ENCODE data around the gene CRLF3. TPM values are rescaled to one million over a fixed set of nuclear protein-coding genes. Genes with fewer than 3 reads are reported as not detected.

The CRLF3 gene
- total and polyA plus RNA-seq, 7 donors = 3.2 to 6.4 (median 4.2) TPM

DNA sequence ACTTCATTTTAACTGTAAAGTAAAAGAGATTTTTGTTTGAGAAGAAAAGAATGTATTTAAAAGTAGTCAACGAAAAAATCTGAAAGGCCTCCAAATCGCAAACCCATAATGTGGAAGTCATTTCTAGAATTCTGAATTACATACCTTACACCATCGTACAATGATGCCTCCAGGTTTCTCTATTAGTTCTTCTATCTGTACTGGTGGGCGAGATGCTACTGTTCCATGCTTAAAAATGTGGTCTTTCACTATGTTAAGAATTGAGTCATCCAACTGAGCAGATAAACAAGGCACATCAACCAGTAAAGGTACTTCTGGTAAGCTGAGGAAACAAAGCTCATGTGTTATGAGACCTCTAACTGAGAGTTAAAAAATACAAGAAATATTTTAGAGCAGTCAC lies 28.5 kb downstream of the CRLF3 start:
- H3K36me3 ChIP-seq (ENCODE audit: insufficient read depth in 1 of 2, low read depth in 1 of 2) = peaks cover 3 to 81% of the 10 kb centered on the region in 2 donors
- no peaks in the 10 kb centered on the region for H3K27me3 ChIP-seq (ENCODE audit: insufficient read depth in 3 of 3, low read length in 2 of 3)
- 93 to 97% (median 97%) methylated on average over 4 of the region's 4 CpGs for WGBS, 3 donors
- intact Hi-C loops (cut with DNase I) = no loop called here
- no peaks in the 10 kb centered on the region for H3K4me1 ChIP-seq
- no peak overlapping the region for H3K27ac ChIP-seq
- no peak overlapping the region for H3K4me3 ChIP-seq
- no peaks in the 10 kb centered on the region for H3K9me3 ChIP-seq
- TF ChIP-seq, protein P1, sequence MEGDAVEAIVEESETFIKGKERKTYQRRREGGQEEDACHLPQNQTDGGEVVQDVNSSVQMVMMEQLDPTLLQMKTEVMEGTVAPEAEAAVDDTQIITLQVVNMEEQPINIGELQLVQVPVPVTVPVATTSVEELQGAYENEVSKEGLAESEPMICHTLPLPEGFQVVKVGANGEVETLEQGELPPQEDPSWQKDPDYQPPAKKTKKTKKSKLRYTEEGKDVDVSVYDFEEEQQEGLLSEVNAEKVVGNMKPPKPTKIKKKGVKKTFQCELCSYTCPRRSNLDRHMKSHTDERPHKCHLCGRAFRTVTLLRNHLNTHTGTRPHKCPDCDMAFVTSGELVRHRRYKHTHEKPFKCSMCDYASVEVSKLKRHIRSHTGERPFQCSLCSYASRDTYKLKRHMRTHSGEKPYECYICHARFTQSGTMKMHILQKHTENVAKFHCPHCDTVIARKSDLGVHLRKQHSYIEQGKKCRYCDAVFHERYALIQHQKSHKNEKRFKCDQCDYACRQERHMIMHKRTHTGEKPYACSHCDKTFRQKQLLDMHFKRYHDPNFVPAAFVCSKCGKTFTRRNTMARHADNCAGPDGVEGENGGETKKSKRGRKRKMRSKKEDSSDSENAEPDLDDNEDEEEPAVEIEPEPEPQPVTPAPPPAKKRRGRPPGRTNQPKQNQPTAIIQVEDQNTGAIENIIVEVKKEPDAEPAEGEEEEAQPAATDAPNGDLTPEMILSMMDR (IDR thresholded peaks at IDR 0.05) = no peak
- ATAC-seq (no peak), DNase-seq (no peak)

DNA sequence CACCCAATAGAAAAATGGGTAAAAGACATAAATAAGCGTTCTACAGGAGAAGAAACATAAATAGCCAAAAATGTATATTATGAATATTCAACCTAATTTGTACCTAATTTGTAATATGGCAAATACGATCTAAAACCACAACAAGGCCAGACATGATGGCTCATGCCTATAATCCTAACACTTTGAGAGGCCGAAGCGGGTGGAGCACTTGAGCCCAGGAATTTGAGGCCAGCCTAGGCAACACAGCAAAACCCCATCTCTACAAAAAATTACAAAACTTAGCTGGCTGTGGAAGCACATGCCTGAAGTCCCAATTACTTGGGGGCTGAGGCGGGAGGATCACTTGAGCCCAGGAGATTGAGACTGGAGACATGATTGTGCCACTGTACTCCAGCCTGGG lies 30.1 kb downstream of the CRLF3 start:
- TF ChIP-seq, protein P1 (IDR thresholded peaks at IDR 0.05) = no peak
- 95 to 96% (median 95%) methylated on average over 5 of the region's 5 CpGs for WGBS, 3 donors
- no peaks in the 10 kb centered on the region for H3K4me1 ChIP-seq
- intact Hi-C loops (cut with DNase I) = no loop called here
- H3K9me3 ChIP-seq = no peaks in the 10 kb centered on the region
- ATAC-seq (no peak), DNase-seq (no peak)
- H3K36me3 ChIP-seq (ENCODE audit: insufficient read depth in 1 of 2, low read depth in 1 of 2) = peaks cover 3 to 82% of the 10 kb centered on the region in 2 donors
- H3K27ac ChIP-seq = no peak overlapping the region
- H3K27me3 ChIP-seq (ENCODE audit: insufficient read depth in 3 of 3, low read length in 2 of 3) = no peaks in the 10 kb centered on the region
- H3K4me3 ChIP-seq = no peak overlapping the region

DNA sequence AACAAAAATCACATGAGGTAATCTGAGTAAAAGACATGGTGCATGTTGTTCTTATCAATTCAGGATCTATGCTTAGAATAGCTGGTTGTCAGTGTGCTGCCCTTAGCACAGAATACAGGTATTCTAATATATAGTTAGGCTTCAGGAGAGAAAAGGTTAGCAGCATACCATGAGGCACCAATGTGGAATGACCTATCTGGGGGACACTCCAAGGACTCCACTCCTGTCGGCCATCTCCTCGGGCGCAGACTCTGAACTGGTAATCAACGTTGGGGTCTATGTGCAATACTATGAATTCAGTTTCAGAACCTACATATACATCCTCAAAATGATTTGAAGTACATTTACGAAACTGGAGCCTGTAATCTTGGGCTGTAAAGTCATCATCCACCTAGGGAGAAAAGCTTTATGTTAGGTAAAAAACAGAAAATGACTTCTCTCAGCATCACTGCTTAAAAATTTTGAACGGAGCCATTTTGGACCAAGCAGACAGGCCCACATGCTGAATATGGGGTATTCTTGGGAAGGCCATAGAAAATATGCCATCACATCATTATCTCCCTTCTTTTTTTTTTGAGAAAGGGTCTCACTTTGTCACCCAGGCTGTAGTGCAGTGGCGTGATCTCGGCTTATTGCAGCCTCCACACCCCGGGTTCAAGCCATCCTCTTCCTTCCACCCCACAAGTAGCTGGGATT lies 31.1 kb downstream of the CRLF3 start:
- TF ChIP-seq, protein P1 (IDR thresholded peaks at IDR 0.05) = no peak
- H3K4me3 ChIP-seq = no peak overlapping the region
- DNase-seq (no peak), ATAC-seq (no peak)
- WGBS, 3 donors = 89 to 92% (median 90%) methylated on average over 9 of the region's 9 CpGs
- no peaks in the 10 kb centered on the region for H3K4me1 ChIP-seq
- no peaks in the 10 kb centered on the region for H3K27me3 ChIP-seq (ENCODE audit: insufficient read depth in 3 of 3, low read length in 2 of 3)
- intact Hi-C loops (cut with DNase I) = no loop called here
- H3K36me3 ChIP-seq (ENCODE audit: insufficient read depth in 1 of 2, low read depth in 1 of 2) = peaks cover 3 to 89% of the 10 kb centered on the region in 2 donors
- H3K9me3 ChIP-seq = no peaks in the 10 kb centered on the region
- no peak overlapping the region for H3K27ac ChIP-seq

GRCh38 chr17:30790279-30790678 lies 34.2 kb downstream of the CRLF3 start:
- Histone ChIP-seq H3K9me3 (no peaks in the 10 kb centered on the region), H3K27ac (no peak overlapping the region), H3K36me3 (ENCODE audit: insufficient read depth in 1 of 2, low read depth in 1 of 2) (peaks cover 3 to 97% of the 10 kb centered on the region in 2 donors), H3K4me3 (no peak overlapping the region), H3K4me1 (no peaks in the 10 kb centered on the region), H3K27me3 (ENCODE audit: insufficient read depth in 3 of 3, low read length in 2 of 3) (no peaks in the 10 kb centered on the region)
- intact Hi-C loops (cut with DNase I) = no loop called here
- DNase-seq = no peak
- TF ChIP-seq, protein P1 (IDR thresholded peaks at IDR 0.05) = no peak
- ATAC-seq = no peak
- WGBS, 3 donors = 80 to 91% (median 83%) methylated on average over 2 of the region's 2 CpGs

DNA sequence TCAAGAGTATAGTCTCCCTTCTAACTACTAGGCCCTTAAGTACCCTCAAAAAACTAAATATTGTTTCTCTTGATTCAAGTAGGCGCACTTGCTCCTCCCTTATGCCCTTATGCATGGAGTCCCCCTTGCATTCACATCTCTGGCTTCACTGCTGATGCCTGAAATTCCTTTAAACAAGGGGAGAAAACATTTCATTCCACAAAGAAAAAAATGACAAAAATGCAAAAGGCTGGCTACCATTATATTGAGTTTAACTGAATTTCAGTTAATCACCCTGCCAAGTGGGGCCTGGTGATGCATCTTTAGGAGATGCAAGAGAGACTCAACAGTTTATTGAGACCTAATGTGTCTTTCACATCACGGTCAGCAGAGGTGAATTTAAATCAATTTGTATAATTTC lies 35.6 kb downstream of the CRLF3 start:
- no peaks in the 10 kb centered on the region for H3K27me3 ChIP-seq (ENCODE audit: insufficient read depth in 3 of 3, low read length in 2 of 3)
- DNase-seq = no peak
- ATAC-seq = no peak
- H3K36me3 ChIP-seq (ENCODE audit: insufficient read depth in 1 of 2, low read depth in 1 of 2) = peaks cover 3 to 97% of the 10 kb centered on the region in 2 donors
- no peaks in the 10 kb centered on the region for H3K9me3 ChIP-seq
- TF ChIP-seq, protein P1 (IDR thresholded peaks at IDR 0.05) = no peak
- H3K4me3 ChIP-seq = no peak overlapping the region
- H3K4me1 ChIP-seq = no peaks in the 10 kb centered on the region
- intact Hi-C loops (cut with DNase I) = no loop called here
- WGBS, 3 donors = 95 to 98% (median 95%) methylated on average over 2 of the region's 2 CpGs
- no peak overlapping the region for H3K27ac ChIP-seq
